ENCODE data around the gene RPL13A.
"Not testable (repeated sequence)": the region's sequence is repeated elsewhere in the genome, so short reads cannot be mapped to it uniquely, and the experiment has no call there.

RPL13A gene

GRCh38 chr19:49444100-49444700 lies 43.2 kb upstream of the RPL13A start:
- not testable (repeated sequence) for H3K9me3 ChIP-seq (ENCODE audit: control insufficient read depth in 2 of 2, low read length in 2 of 2); H3K27ac ChIP-seq (ENCODE audit: low read length); H3K36me3 ChIP-seq (ENCODE audit: control insufficient read depth in 2 of 2, insufficient read depth in 2 of 2, low read length in 2 of 2); H3K9ac ChIP-seq (ENCODE audit: low read length in 2 of 2); H3K4me3 ChIP-seq (ENCODE audit: low read length in 2 of 2)
- Histone ChIP-seq H3K4me1 (ENCODE audit: control insufficient read depth, insufficient read depth, low read length) (peaks cover 19% of the 10 kb centered on the region), H3K27me3 (ENCODE audit: control insufficient read depth in 1 of 2, insufficient read depth in 2 of 2, low read length in 2 of 2) (peaks cover 23 to 33% of the 10 kb centered on the region in 2 donors)

- H3K27me3 ChIP-seq (ENCODE audit: control insufficient read depth in 1 of 2, insufficient read depth in 2 of 2, low read length in 2 of 2): peaks cover 7 to 16% of the 10 kb centered on the region in 2 donors
- no peak overlapping the region for H3K9ac ChIP-seq (ENCODE audit: low read length in 2 of 2)
- peaks cover 0 to 12% of the 10 kb centered on the region in 2 donors for H3K36me3 ChIP-seq (ENCODE audit: control insufficient read depth in 2 of 2, insufficient read depth in 2 of 2, low read length in 2 of 2)
- no peaks in the 10 kb centered on the region for H3K9me3 ChIP-seq (ENCODE audit: control insufficient read depth in 2 of 2, low read length in 2 of 2)
- no peak overlapping the region for H3K27ac ChIP-seq (ENCODE audit: low read length)
- peaks cover 15% of the 10 kb centered on the region for H3K4me1 ChIP-seq (ENCODE audit: control insufficient read depth, insufficient read depth, low read length)
- H3K4me3 ChIP-seq (ENCODE audit: low read length in 2 of 2): no peak overlapping the region
These were observed 41.4 kb upstream of the RPL13A start for GRCh38 chr19:49445997-49446396.

- Histone ChIP-seq H3K4me3 (ENCODE audit: low read length in 2 of 2) (no peak overlapping the region), H3K36me3 (ENCODE audit: control insufficient read depth in 2 of 2, insufficient read depth in 2 of 2, low read length in 2 of 2) (peaks cover 0 to 12% of the 10 kb centered on the region in 2 donors), H3K27me3 (ENCODE audit: control insufficient read depth in 1 of 2, insufficient read depth in 2 of 2, low read length in 2 of 2) (peaks cover 0 to 4% of the 10 kb centered on the region in 2 donors), H3K9ac (ENCODE audit: low read length in 2 of 2) (no peak overlapping the region), H3K9me3 (ENCODE audit: control insufficient read depth in 2 of 2, low read length in 2 of 2) (no peaks in the 10 kb centered on the region), H3K4me1 (ENCODE audit: control insufficient read depth, insufficient read depth, low read length) (peaks cover 10% of the 10 kb centered on the region), H3K27ac (ENCODE audit: low read length) (no peak overlapping the region)
These were observed 39.6 kb upstream of the RPL13A start for GRCh38 chr19:49447485-49448431.

- Histone ChIP-seq H3K27ac (ENCODE audit: low read length) (no peak overlapping the region), H3K36me3 (ENCODE audit: control insufficient read depth in 2 of 2, insufficient read depth in 2 of 2, low read length in 2 of 2) (peaks cover 0 to 12% of the 10 kb centered on the region in 2 donors), H3K4me3 (ENCODE audit: low read length in 2 of 2) (no peak overlapping the region), H3K9ac (ENCODE audit: low read length in 2 of 2) (no peak overlapping the region), H3K9me3 (ENCODE audit: control insufficient read depth in 2 of 2, low read length in 2 of 2) (no peaks in the 10 kb centered on the region), H3K27me3 (ENCODE audit: control insufficient read depth in 1 of 2, insufficient read depth in 2 of 2, low read length in 2 of 2) (no peaks in the 10 kb centered on the region), H3K4me1 (ENCODE audit: control insufficient read depth, insufficient read depth, low read length) (peaks cover 6% of the 10 kb centered on the region)
These were observed 39.0 kb upstream of the RPL13A start for GRCh38 chr19:49448432-49448786.

- H3K9ac ChIP-seq (ENCODE audit: low read length in 2 of 2): no peak overlapping the region
- H3K27me3 ChIP-seq (ENCODE audit: control insufficient read depth in 1 of 2, insufficient read depth in 2 of 2, low read length in 2 of 2): no peaks in the 10 kb centered on the region
- peak overlapping the region in 1 of 2 donors; percentile 15 for H3K4me3 ChIP-seq (ENCODE audit: low read length in 2 of 2)
- no peaks in the 10 kb centered on the region for H3K9me3 ChIP-seq (ENCODE audit: control insufficient read depth in 2 of 2, low read length in 2 of 2)
- peaks cover 0 to 12% of the 10 kb centered on the region in 2 donors for H3K36me3 ChIP-seq (ENCODE audit: control insufficient read depth in 2 of 2, insufficient read depth in 2 of 2, low read length in 2 of 2)
- H3K4me1 ChIP-seq (ENCODE audit: control insufficient read depth, insufficient read depth, low read length): peaks cover 16% of the 10 kb centered on the region
- no peak overlapping the region for H3K27ac ChIP-seq (ENCODE audit: low read length)
These were observed 37.0 kb upstream of the RPL13A start for GRCh38 chr19:49450405-49450804.

GRCh38 chr19:49451430-49452181 lies 35.8 kb upstream of the RPL13A start, which contains the start of gene PIH1D1:
TSS of gene PIH1D1 (minus strand) at chr19:49451814. CDS start at chr19:49451574, 240 bp downstream.
- peaks cover 16% of the 10 kb centered on the region for H3K4me1 ChIP-seq (ENCODE audit: control insufficient read depth, insufficient read depth, low read length)
- peak within 1 kb of the TSS; percentile 91 to 95 for H3K4me3 ChIP-seq (ENCODE audit: low read length in 2 of 2)
- H3K9ac ChIP-seq (ENCODE audit: low read length in 2 of 2): peak within 1 kb of the TSS; percentile 84 to 97
- peak within 1 kb of the TSS; percentile 98 for H3K27ac ChIP-seq (ENCODE audit: low read length)
- no peaks in the 10 kb centered on the region for H3K9me3 ChIP-seq (ENCODE audit: control insufficient read depth in 2 of 2, low read length in 2 of 2)
- H3K36me3 ChIP-seq (ENCODE audit: control insufficient read depth in 2 of 2, insufficient read depth in 2 of 2, low read length in 2 of 2): peaks cover 0 to 11% of the 10 kb centered on the region in 2 donors
- H3K27me3 ChIP-seq (ENCODE audit: control insufficient read depth in 1 of 2, insufficient read depth in 2 of 2, low read length in 2 of 2): no peaks in the 10 kb centered on the region

GRCh38 chr19:49453013-49453756 lies 34.2 kb upstream of the RPL13A start, which contains the start of gene ALDH16A1:
TSS of gene ALDH16A1 (plus strand) at chr19:49453225. CDS start at chr19:49453332, 107 bp downstream.
- peak within 1 kb of the TSS; percentile 92 to 97 for H3K9ac ChIP-seq (ENCODE audit: low read length in 2 of 2)
- no peaks in the 10 kb centered on the region for H3K9me3 ChIP-seq (ENCODE audit: control insufficient read depth in 2 of 2, low read length in 2 of 2)
- peaks cover 13% of the 10 kb centered on the region for H3K4me1 ChIP-seq (ENCODE audit: control insufficient read depth, insufficient read depth, low read length)
- peak within 1 kb of the TSS; percentile 98 for H3K27ac ChIP-seq (ENCODE audit: low read length)
- H3K4me3 ChIP-seq (ENCODE audit: low read length in 2 of 2): peak within 1 kb of the TSS; percentile 82 to 95
- H3K36me3 ChIP-seq (ENCODE audit: control insufficient read depth in 2 of 2, insufficient read depth in 2 of 2, low read length in 2 of 2): peaks cover 0 to 6% of the 10 kb centered on the region in 2 donors
- no peaks in the 10 kb centered on the region for H3K27me3 ChIP-seq (ENCODE audit: control insufficient read depth in 1 of 2, insufficient read depth in 2 of 2, low read length in 2 of 2)

- peak overlapping the region; percentile 82 to 84 for H3K4me3 ChIP-seq (ENCODE audit: low read length in 2 of 2)
- no peaks in the 10 kb centered on the region for H3K27me3 ChIP-seq (ENCODE audit: control insufficient read depth in 1 of 2, insufficient read depth in 2 of 2, low read length in 2 of 2)
- peaks cover 0 to 3% of the 10 kb centered on the region in 2 donors for H3K36me3 ChIP-seq (ENCODE audit: control insufficient read depth in 2 of 2, insufficient read depth in 2 of 2, low read length in 2 of 2)
- H3K27ac ChIP-seq (ENCODE audit: low read length): peak overlapping the region; percentile 98
- no peaks in the 10 kb centered on the region for H3K9me3 ChIP-seq (ENCODE audit: control insufficient read depth in 2 of 2, low read length in 2 of 2)
- peak overlapping the region; percentile 92 to 97 for H3K9ac ChIP-seq (ENCODE audit: low read length in 2 of 2)
- peaks cover 17% of the 10 kb centered on the region for H3K4me1 ChIP-seq (ENCODE audit: control insufficient read depth, insufficient read depth, low read length)
These were observed 33.6 kb upstream of the RPL13A start for GRCh38 chr19:49453757-49454240.

GRCh38 chr19:49455773-49456172 lies 31.6 kb upstream of the RPL13A start:
- Histone ChIP-seq H3K9ac (ENCODE audit: low read length in 2 of 2) (no peak overlapping the region), H3K4me1 (ENCODE audit: control insufficient read depth, insufficient read depth, low read length) (peaks cover 17% of the 10 kb centered on the region), H3K4me3 (ENCODE audit: low read length in 2 of 2) (no peak overlapping the region), H3K9me3 (ENCODE audit: control insufficient read depth in 2 of 2, low read length in 2 of 2) (no peaks in the 10 kb centered on the region), H3K36me3 (ENCODE audit: control insufficient read depth in 2 of 2, insufficient read depth in 2 of 2, low read length in 2 of 2) (peaks cover 0 to 2% of the 10 kb centered on the region in 2 donors), H3K27ac (ENCODE audit: low read length) (no peak overlapping the region), H3K27me3 (ENCODE audit: control insufficient read depth in 1 of 2, insufficient read depth in 2 of 2, low read length in 2 of 2) (no peaks in the 10 kb centered on the region)

GRCh38 chr19:49456326-49456725 lies 31.1 kb upstream of the RPL13A start:
- Histone ChIP-seq H3K4me3 (ENCODE audit: low read length in 2 of 2) (no peak overlapping the region), H3K36me3 (ENCODE audit: control insufficient read depth in 2 of 2, insufficient read depth in 2 of 2, low read length in 2 of 2) (peaks cover 0 to 2% of the 10 kb centered on the region in 2 donors), H3K27me3 (ENCODE audit: control insufficient read depth in 1 of 2, insufficient read depth in 2 of 2, low read length in 2 of 2) (no peaks in the 10 kb centered on the region), H3K9ac (ENCODE audit: low read length in 2 of 2) (no peak overlapping the region), H3K9me3 (ENCODE audit: control insufficient read depth in 2 of 2, low read length in 2 of 2) (no peaks in the 10 kb centered on the region), H3K4me1 (ENCODE audit: control insufficient read depth, insufficient read depth, low read length) (peaks cover 14% of the 10 kb centered on the region), H3K27ac (ENCODE audit: low read length) (no peak overlapping the region)
